Naive thymus-derived CD4-positive, alpha-beta T cell (primary cell): ENCODE data around the gene EMCN. TPM values are rescaled to one million over a fixed set of nuclear protein-coding genes. Genes with fewer than 3 reads are reported as not detected.

Experiments
- ATAC-seq: fragments of 150-1000 bp; cut with Tn5 transposase; 2 replicates; pipeline ENCODE4 v1.10.0; 2021; ENCODE audit warnings: mild to moderate bottlenecking, moderate library complexity
- CTCF ChIA-PET: fragments of 350-600 bp; sonication (Branson Sonifier 250); formaldehyde crosslinking; loops from one replicate; lab custom pipeline; 2021; ENCODE audit warnings: antibody characterized with exemption; lab: Charles Lee
- POLR2A ChIA-PET: fragments of 350-600 bp; sonication (Branson Sonifier 250); formaldehyde crosslinking; loops from one replicate; lab custom pipeline; 2021; ENCODE audit warnings: antibody characterized with exemption, inconsistent platforms; lab: Charles Lee
- DNase-seq, 9 donors: peaks; one replicate each; pipeline versions ENCODE4 v3.0.0 to v3.0.0-alpha.2; 2020 to 2022; ENCODE audit warnings: mixed read lengths in 1 of 9
- H3K27ac ChIP-seq: one replicate; pipeline ENCODE4 v1.7.0; 2013; ENCODE audit warnings: mild to moderate bottlenecking, low read depth, low read length, moderate library complexity
- H3K27me3 ChIP-seq, 2 donors: one replicate each; pipeline ENCODE4 v1.7.0; 2013; ENCODE audit warnings: low read length in 2 of 2, mild to moderate bottlenecking in 2 of 2, moderate library complexity in 2 of 2; ENCODE audit not compliant: control insufficient read depth in 2 of 2, insufficient read depth in 2 of 2
- H3K36me3 ChIP-seq, 3 experiments: 1 replicate in 2 of 3; 2 replicates in 1 of 3; pipeline ENCODE4 v1.7.0; 2013; ENCODE audit warnings: low read length in 3 of 3, mild to moderate bottlenecking in 3 of 3, moderate library complexity in 1 of 3; ENCODE audit not compliant: insufficient read depth in 3 of 3, control insufficient read depth in 2 of 3
- H3K4me1 ChIP-seq, 2 donors: one replicate each; pipeline ENCODE4 v1.7.0; 2013; ENCODE audit warnings: low read length in 2 of 2, mild to moderate bottlenecking in 2 of 2, moderate library complexity in 1 of 2; ENCODE audit not compliant: control insufficient read depth in 2 of 2, insufficient read depth in 2 of 2
- H3K4me3 ChIP-seq: 2 replicates; pipeline ENCODE4 v1.7.0; 2013; ENCODE audit warnings: mild to moderate bottlenecking, low read length
- H3K9me3 ChIP-seq, 3 experiments: 1 replicate in 2 of 3; 2 replicates in 1 of 3; pipeline ENCODE4 v1.7.0; 2013; ENCODE audit warnings: low read length in 3 of 3; ENCODE audit not compliant: control insufficient read depth in 2 of 3
- H3K27ac Mint-ChIP-seq, 9 donors: one replicate each; pipeline ENCODE4 v1.8.0; 2020 to 2022; ENCODE audit warnings: mixed read lengths in 9 of 9, mild to moderate bottlenecking in 8 of 9, moderate library complexity in 5 of 9, inconsistent platforms in 2 of 9
- H3K27me3 Mint-ChIP-seq, 5 donors: one replicate each; pipeline ENCODE4 v1.8.0; 2021 to 2022; ENCODE audit warnings: mixed read lengths in 5 of 5, mild to moderate bottlenecking in 1 of 5
- H3K36me3 Mint-ChIP-seq, 5 donors: one replicate each; pipeline ENCODE4 v1.8.0; 2020 to 2022; ENCODE audit warnings: mixed read lengths in 5 of 5, mild to moderate bottlenecking in 3 of 5, inconsistent platforms in 1 of 5
- H3K4me1 Mint-ChIP-seq, 7 donors: one replicate each; pipeline ENCODE4 v1.8.0; 2020 to 2022; ENCODE audit warnings: mixed read lengths in 7 of 7, mild to moderate bottlenecking in 3 of 7, inconsistent platforms in 1 of 7
- H3K4me3 Mint-ChIP-seq, 10 donors: one replicate each; pipeline ENCODE4 v1.8.0; 2020 to 2022; ENCODE audit warnings: mild to moderate bottlenecking in 10 of 10, mixed read lengths in 10 of 10, moderate library complexity in 6 of 10, inconsistent platforms in 2 of 10
- H3K9me3 Mint-ChIP-seq, 11 donors: one replicate each; pipeline ENCODE4 v1.8.0; 2020 to 2022; ENCODE audit warnings: mixed read lengths in 11 of 11, mild to moderate bottlenecking in 4 of 11, inconsistent platforms in 1 of 11, moderate library complexity in 1 of 11
- intact Hi-C, 2 donors: fragments of 100-400 bp; cut with micrococcal nuclease; formaldehyde crosslinking; loops; one replicate each; pipeline ENCODE4 v1.15.1; 2023
- polyA plus RNA-seq, 2 donors: library from polyadenylated mRNA; unstranded; fragments of 300-500 nt; fragmentation: Illumina TruSeq; gene quantifications; one replicate each; pipeline ENCODE4 v1.2.3, GENCODE V29; 2021
- total RNA-seq, 6 experiments: library from RNA in 5 of 6; stranded (reverse) in 5 of 6; gene quantifications; 1 replicate in 5 of 6; 2 replicates in 1 of 6; pipeline ENCODE4 v1.2.3 and lab custom pipeline; 2021 to 2026

Gene EMCN
- total and polyA plus RNA-seq, 7 experiments from 2014 or later: not detected

DNA sequence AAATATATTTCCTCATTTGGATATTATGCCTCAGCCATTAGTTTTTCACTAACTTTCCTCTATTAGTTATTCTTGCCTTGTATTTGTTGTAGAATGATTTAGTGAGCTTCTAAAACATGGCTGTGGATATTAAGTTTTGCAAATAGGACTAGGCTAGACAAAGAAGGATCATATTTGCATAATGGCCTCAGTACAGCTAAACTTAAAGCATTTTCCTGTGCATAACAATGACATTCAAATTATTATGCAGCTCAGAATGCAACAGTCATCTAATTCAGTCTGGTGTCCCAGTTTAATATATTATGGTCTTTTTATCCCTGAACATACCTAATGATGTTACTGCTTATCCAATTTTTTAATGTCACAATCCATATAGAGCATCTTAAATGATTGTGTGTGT lies 172.2 kb downstream of the EMCN start:
- H3K9me3 Mint-ChIP-seq: peaks cover 0 to 11% (median 0%) of the 10 kb centered on the region in 11 donors
- POLR2A ChIA-PET: no interaction called here
- no peak overlapping the region for H3K27ac Mint-ChIP-seq

More for the DNA sequence above, 172.2 kb downstream of the EMCN start:
- CTCF ChIA-PET: no interaction called here
- Histone ChIP-seq H3K9me3 (no peaks in the 10 kb centered on the region), H3K4me1 (no peaks in the 10 kb centered on the region), H3K27me3 (no peaks in the 10 kb centered on the region), H3K4me3 (no peak overlapping the region), H3K36me3 (no peaks in the 10 kb centered on the region), H3K27ac (no peak overlapping the region)
- ATAC-seq: no peak
- intact Hi-C loops: no loop called here
- Mint-ChIP-seq H3K4me1 (no peaks in the 10 kb centered on the region), H3K36me3 (no peaks in the 10 kb centered on the region), H3K4me3 (no peak overlapping the region), H3K27me3 (peaks cover 0 to 9% (median 0%) of the 10 kb centered on the region in 5 donors)
- DNase-seq: no peak
